Measurements from ENCODE around the gene HCN2. TPM values are rescaled to one million over a fixed set of nuclear protein-coding genes. Genes with fewer than 3 reads are reported as not detected.

The HCN2 gene
- 30.4 to 38.9 TPM (median 35.2 TPM) in 5 replicates for total RNA-seq (2022; extraction: Qiagen RNA extraction)

DNA sequence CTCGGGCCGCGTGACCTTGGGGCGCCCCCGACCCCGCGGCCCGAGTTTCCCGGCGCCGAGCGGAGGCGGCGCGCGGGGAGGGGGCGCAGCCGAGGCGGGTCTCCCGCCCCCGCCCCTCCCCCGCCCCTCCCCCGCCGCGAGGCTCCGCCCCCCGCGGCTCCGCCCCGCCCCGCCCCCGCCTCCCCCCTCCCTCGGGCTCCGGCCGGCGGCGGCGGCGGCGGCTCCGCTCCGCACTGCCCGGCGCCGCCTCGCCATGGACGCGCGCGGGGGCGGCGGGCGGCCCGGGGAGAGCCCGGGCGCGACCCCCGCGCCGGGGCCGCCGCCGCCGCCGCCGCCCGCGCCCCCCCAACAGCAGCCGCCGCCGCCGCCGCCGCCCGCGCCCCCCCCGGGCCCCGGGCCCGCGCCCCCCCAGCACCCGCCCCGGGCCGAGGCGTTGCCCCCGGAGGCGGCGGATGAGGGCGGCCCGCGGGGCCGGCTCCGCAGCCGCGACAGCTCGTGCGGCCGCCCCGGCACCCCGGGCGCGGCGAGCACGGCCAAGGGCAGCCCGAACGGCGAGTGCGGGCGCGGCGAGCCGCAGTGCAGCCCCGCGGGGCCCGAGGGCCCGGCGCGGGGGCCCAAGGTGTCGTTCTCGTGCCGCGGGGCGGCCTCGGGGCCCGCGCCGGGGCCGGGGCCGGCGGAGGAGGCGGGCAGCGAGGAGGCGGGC is at the start of gene HCN2:
HCN2 (plus strand) TSS at position 189 of the 703 bp plus-strand sequence; CDS start at position 254, 65 bp downstream.

DNA sequence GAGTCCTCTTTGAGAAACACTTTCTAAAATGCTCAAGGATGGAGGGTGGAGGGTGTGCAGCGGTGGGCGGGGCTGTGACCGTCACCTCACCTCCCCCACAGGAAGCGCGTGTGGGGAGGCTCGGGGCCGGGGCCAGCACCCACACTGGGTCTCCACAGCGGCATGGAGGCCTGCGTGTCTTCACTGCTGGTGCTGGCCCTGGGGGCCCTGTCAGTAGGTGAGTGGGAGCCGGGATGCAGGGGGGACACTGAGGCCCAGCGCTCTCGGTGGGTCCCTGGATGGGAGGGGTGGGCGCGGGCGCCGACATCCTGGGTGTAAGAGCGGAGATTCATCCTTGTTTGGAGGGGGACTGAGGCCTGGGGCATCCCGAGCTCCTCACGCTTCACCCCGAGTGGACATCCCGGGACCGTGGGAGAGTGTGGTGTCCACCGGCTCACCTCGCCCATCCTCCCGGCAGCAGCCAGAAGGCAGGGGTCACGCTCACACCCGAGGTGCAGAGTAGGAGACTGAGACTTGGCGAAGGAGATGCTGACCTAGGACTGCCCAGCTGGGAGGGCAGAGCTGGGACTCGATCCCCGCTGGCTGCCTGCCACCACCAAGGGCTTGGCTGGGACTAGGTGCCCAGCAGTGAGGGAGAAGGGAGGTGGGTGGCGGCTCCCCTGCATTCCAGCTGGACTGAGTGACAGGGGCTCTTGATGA is 45.6 kb upstream of the HCN2 start, which contains the start of gene GZMM:
GZMM (plus strand) TSS at position 144 of the 699 bp plus-strand sequence; CDS start at position 163, 19 bp downstream.

DNA sequence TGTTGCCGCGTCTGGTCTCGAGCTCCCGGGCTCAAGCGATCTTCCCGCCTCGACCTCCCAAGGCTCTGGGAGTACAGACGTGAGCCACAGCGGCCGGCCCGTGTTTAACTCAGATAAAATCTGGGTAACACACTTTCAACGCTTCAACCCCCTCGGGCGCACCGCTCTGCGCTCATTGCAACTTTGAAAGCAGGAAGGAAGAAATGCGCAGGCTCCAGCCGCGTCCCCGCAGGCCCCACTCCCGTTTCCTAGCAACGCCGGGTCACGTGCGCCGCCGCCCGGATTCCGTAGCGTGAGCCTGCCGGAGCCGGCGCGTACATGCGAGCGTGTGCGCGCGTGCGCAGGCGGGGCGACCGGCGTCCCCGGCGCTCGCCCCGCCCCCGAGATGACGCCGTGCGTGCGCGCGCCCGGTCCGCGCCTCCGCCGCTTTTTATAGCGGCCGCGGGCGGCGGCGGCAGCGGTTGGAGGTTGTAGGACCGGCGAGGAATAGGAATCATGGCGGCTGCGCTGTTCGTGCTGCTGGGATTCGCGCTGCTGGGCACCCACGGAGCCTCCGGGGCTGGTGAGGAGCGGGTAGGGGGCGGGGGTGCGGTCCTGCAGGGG is 17.4 kb upstream of the HCN2 start, which contains the start of gene BSG:
BSG (plus strand) TSS at position 457 of the 603 bp plus-strand sequence; CDS start at position 496, 39 bp downstream.

DNA sequence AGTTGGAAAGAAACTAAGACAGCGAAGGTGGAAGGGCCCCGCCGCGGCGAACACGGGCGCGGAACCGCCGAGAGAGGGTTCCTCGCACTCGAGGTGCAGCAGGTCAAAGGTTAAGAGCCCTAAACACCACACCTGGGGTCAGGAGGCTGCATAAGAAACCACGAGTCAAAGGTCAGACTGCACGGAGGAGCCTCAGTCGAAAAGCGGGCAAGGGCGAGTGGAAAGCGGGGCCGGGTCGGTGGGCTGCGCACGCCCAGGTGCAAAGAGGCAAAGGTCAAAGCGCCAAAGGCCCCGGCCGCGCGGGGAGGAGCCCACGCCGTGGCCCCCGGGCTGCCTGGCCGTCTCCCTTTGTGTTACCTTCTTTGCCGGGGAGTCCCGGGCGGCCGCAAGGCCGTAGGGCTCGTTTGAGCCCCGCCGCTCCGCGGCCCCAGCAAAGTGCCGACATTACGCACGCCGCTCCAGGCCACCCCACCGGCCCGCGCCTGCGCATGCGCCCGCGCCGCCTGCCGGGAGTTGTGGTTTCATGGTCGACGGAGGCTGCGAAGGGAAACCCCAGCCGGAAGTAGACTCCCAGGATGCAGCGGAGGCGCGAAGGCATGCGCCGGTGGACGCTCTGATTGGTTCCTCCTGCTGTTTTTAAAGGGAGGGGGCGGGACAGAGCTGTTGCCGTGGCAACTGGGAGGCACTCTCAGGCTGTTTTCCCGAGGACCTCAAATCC is 43.5 kb downstream of the HCN2 start, which contains the start of gene POLRMT:
POLRMT (minus strand) TSS at position 470 of the 718 bp plus-strand sequence; CDS start at position 445, 25 bp downstream.

DNA sequence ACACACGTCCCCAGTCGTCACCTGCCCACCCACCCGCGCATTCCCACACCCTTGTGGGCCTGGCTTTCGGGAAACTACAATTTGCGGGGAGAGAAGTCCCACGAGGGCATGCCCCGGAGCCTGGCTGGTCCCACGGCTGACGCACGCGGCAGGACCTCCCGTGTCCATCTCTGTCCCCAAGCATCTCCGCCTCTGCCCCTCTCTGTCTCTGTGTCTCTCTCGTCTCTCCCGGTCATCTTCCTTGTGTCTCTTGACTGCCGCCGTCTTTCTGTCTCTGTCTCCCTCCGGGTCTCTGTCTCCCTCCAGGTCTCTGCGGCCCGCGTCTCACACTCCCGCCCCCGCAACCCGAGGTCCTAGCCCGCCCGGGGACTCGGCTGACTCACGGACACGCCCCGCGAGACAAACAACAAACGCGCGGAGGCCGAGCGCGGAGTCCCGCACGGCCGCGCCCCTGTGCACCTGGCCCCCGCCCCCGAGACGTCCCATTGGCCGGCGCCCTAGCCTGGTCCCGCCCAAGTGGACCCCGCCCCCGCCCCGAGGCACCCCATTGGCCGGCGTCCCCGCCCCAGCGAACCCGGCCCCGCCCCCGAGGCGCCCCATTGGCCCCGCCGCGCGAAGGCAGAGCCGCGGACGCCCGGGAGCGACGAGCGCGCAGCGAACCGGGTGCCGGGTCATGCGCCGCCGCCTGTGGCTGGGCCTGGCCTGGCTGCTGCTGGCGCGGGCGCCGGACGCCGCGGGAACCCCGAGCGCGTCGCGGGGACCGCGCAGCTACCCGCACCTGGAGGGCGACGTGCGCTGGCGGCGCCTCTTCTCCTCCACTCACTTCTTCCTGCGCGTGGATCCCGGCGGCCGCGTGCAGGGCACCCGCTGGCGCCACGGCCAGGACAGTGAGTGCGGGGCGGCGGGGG is 49.8 kb downstream of the HCN2 start, which contains the start of gene FGF22:
FGF22 (plus strand) TSS at position 627 of the 908 bp plus-strand sequence; CDS start at position 674, 47 bp downstream.

DNA sequence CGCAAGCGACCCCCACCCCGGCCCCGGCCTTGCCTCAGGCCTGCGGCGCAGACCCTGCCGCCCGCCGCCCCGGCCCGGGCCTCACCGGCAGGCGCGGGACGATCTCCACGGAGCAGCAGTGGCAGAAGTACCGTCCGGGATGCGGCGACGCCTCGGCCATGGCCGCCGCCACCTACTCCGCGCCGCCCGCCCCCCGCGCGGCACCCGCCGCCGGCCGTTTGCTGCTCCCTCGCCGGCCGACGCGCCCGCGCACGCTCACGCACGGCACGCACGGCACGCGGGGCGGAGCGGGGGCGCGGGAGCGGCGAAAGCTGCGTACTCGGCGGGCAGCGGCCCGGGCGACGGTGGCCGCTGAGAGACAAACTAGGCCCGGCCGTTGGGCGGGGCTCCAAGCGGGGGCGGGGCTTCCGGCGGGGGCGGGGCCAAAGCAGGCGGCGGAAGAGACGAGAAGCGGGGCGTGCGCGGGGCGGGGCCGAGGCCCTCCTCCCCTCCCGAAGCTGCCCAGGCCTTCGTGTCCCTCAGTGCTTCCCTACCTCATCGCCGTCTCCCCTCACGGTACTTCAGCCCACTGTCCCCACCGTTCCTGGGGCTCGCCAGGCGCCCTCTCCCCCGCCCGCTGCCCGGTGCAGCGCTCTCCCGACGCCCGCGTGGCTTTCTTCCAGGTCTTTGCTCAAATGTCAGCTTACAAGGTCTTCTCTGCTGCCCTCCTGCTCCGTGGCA is 73.4 kb downstream of the HCN2 start, which contains the start of gene RNF126:
RNF126 (minus strand) TSS at position 253 of the 720 bp plus-strand sequence; CDS start at position 160, 93 bp downstream.

Other genes starting within 250 kb of the HCN2 start
- 15.1 to 22.7 TPM (median 18.3 TPM) in 5 replicates for gene MIER2, start 245.1 kb upstream of the HCN2 start, total RNA-seq (2022; extraction: Qiagen RNA extraction)
- gene C2CD4C, start 180.7 kb upstream of the HCN2 start, total RNA-seq (2022; extraction: Qiagen RNA extraction) = 0.22 to 0.68 TPM (median 0.59 TPM) in 5 replicates
- 0.77 to 1.5 TPM (median 0.99 TPM) in 5 replicates for gene SHC2, start 128.8 kb upstream of the HCN2 start, total RNA-seq (2022; extraction: Qiagen RNA extraction)
- 0.12 to 0.41 TPM (median 0.30 TPM) in 5 replicates for gene MADCAM1, start 93.4 kb upstream of the HCN2 start, total RNA-seq (2022; extraction: Qiagen RNA extraction)
- gene TPGS1, start 82.4 kb upstream of the HCN2 start, total RNA-seq (2022; extraction: Qiagen RNA extraction) = 9.8 to 16.5 TPM (median 15.3 TPM) in 5 replicates
- gene CDC34, start 58.1 kb upstream of the HCN2 start, total RNA-seq (2022; extraction: Qiagen RNA extraction) = 67.9 to 93.1 TPM (median 87.3 TPM) in 5 replicates
- gene GZMM, start 45.8 kb upstream of the HCN2 start, total RNA-seq (2022; extraction: Qiagen RNA extraction) = 0.30 to 0.48 TPM (median 0.39 TPM) in 5 replicates
- 645 to 729 TPM (median 699 TPM) in 5 replicates for gene BSG, start 17.3 kb upstream of the HCN2 start, total RNA-seq (2022; extraction: Qiagen RNA extraction)
- 68.0 to 91.4 TPM (median 86.6 TPM) in 5 replicates for gene POLRMT, start 43.7 kb downstream of the HCN2 start, total RNA-seq (2022; extraction: Qiagen RNA extraction)
- 0.37 to 0.75 TPM (median 0.55 TPM) in 5 replicates for gene FGF22, start 50.0 kb downstream of the HCN2 start, total RNA-seq (2022; extraction: Qiagen RNA extraction)
- 53.5 to 72.9 TPM (median 70.7 TPM) in 5 replicates for gene RNF126, start 73.3 kb downstream of the HCN2 start, total RNA-seq (2022; extraction: Qiagen RNA extraction)
- 210 to 272 TPM (median 239 TPM) in 5 replicates for gene FSTL3, start 86.5 kb downstream of the HCN2 start, total RNA-seq (2022; extraction: Qiagen RNA extraction)
- 0.16 to 0.23 TPM in 2 of 5 replicates, not detected in the others for gene PRSS57, start 105.6 kb downstream of the HCN2 start, total RNA-seq (2022; extraction: Qiagen RNA extraction)
- gene PALM, start 119.1 kb downstream of the HCN2 start, total RNA-seq (2022; extraction: Qiagen RNA extraction) = 12.0 to 17.9 TPM (median 14.3 TPM) in 5 replicates
- 73.4 to 86.5 TPM (median 79.6 TPM) in 5 replicates for gene MISP, start 161.2 kb downstream of the HCN2 start, total RNA-seq (2022; extraction: Qiagen RNA extraction)
- gene PTBP1, start 207.6 kb downstream of the HCN2 start, total RNA-seq (2022; extraction: Qiagen RNA extraction) = 195 to 244 TPM (median 206 TPM) in 5 replicates
- gene PLPPR3, start 232.1 kb downstream of the HCN2 start, total RNA-seq (2022; extraction: Qiagen RNA extraction) = 2.5 to 5.6 TPM (median 3.7 TPM) in 5 replicates
- 0.14 to 0.56 TPM (median 0.23 TPM) in 5 replicates for gene AZU1, start 238.0 kb downstream of the HCN2 start, total RNA-seq (2022; extraction: Qiagen RNA extraction)

Data from A549 treated with Hydrocortisone at 1 μM for 4 hours (cell line).